ENCODE results near the gene SLC25A41. TPM values are rescaled to one million over a fixed set of nuclear protein-coding genes. Genes with fewer than 3 reads are reported as not detected.

The SLC25A41 gene
- total and polyA plus RNA-seq, 9 of the 15 experiments (the other 6 are each of a cell fraction or from before 2014, with no cell fraction given) = 0.08 to 4.2 (median 1.6) TPM

DNA sequence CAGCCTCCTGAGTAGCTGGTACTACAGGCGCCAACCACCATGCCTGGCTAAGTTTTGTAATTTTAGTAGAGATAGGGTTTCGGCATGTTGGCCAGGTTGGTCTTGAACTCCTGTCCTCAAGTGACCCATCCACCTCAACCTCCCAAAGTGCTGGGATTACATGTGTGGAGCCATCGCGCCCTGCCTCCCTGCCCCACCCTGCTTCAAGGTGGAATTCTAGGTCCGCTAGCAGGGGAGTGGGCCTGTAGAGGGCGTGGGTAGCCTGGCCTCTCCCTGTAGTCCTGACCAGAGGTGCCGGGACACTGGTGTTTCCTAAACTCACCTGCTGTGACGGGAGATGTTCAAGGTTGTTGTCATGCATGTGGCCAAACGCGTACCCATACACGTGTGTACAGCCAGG, 398 bp downstream of the SLC25A41 start:
- ChIA-PET POLR2A (no interaction called here), CTCF (ENCODE audit: low intra/inter-chr PET ratio) (interaction anchor here (0.7 kb wide), 1 partner anchor 93 kb away, joined by 3 read pairs; no protein-coding TSS in a partner anchor)
- H4K20me1 ChIP-seq (replicated peaks; ENCODE audit: control insufficient read depth, insufficient read depth, low read length) = no peaks in the 10 kb centered on the region
- no peak for TF ChIP-seq RFX5 (IDR thresholded peaks at IDR 0.05; ENCODE audit: low read depth, low read length)
- TF ChIP-seq ZBTB33 (CRISPR knock-in tag; IDR thresholded peaks at IDR 0.05) = peak; percentile 57; the same call in 1 of the 2 replicates
- H3K9ac ChIP-seq (ENCODE audit: insufficient read depth in 1 of 2, low read depth in 2 of 2, low read length in 2 of 2) = no peak overlapping the region
- H3K9me1 ChIP-seq (ENCODE audit: control insufficient read depth, insufficient read depth, low read length) = peaks cover 4% of the 10 kb centered on the region
- ATAC-seq (no peak), DNase-seq (ENCODE audit: extremely low read depth in 1 of 4, low spot score in 3 of 4) (no peak), FAIRE-seq (no peak)
- no peak overlapping the region for H3K27ac ChIP-seq (ENCODE audit: extremely low read depth, low read depth, low read length)
- no peak overlapping the region for H2AFZ ChIP-seq (ENCODE audit: low read depth, low read length)
- in situ Hi-C loops (cut with MboI) (no loop called here), intact Hi-C loops (cut with micrococcal nuclease) (no loop called here)
- H3K36me3 ChIP-seq (ENCODE audit: control insufficient read depth, insufficient read depth, low read length) = peaks cover 3% of the 10 kb centered on the region; the same call in 2 of the 3 replicates
- no peak overlapping the region for H3K4me2 ChIP-seq (ENCODE audit: insufficient read depth, low read length)
- no peaks in the 10 kb centered on the region for H3K9me3 ChIP-seq (replicated peaks; ENCODE audit: control insufficient read depth, insufficient read depth, low read depth, low read length)
- H3K4me1 ChIP-seq (replicated peaks in 1 of 2; ENCODE audit: control insufficient read depth in 2 of 2, insufficient read depth in 2 of 2, low read length in 2 of 2) = peaks cover 0 to 13% of the 10 kb centered on the region in 2 experiments; a peak in 1 of 5 replicates
- no peaks in the 10 kb centered on the region for H3K27me3 ChIP-seq (ENCODE audit: control insufficient read depth in 2 of 2, insufficient read depth in 2 of 2, low read length in 2 of 2)
- WGBS (ENCODE audit: insufficient coverage, low coverage, missing lambda C conversion rate) = 82% methylated on average over 8 of the region's 11 CpGs
- H3K79me2 ChIP-seq (ENCODE audit: control insufficient read depth, insufficient read depth, low read length) = peaks cover 11% of the 10 kb centered on the region
- no peak overlapping the region for H3K4me3 ChIP-seq
- BruUV-seq (replicated peaks) = no TSS peak

- Histone ChIP-seq H3K4me3 (no peak overlapping the region), H3K9ac (ENCODE audit: insufficient read depth in 1 of 2, low read depth in 2 of 2, low read length in 2 of 2) (peak overlapping the region in 1 of 2 experiments; percentile 72; a peak in 1 of 4 replicates), H3K4me1 (replicated peaks in 1 of 2; ENCODE audit: control insufficient read depth in 2 of 2, insufficient read depth in 2 of 2, low read length in 2 of 2) (peaks cover 0 to 18% of the 10 kb centered on the region in 2 experiments; a peak in 2 of 5 replicates), H3K79me2 (ENCODE audit: control insufficient read depth, insufficient read depth, low read length) (peaks cover 11% of the 10 kb centered on the region), H3K36me3 (ENCODE audit: control insufficient read depth, insufficient read depth, low read length) (peaks cover 3% of the 10 kb centered on the region; the same call in 2 of the 3 replicates), H3K9me1 (ENCODE audit: control insufficient read depth, insufficient read depth, low read length) (peaks cover 4% of the 10 kb centered on the region), H4K20me1 (replicated peaks; ENCODE audit: control insufficient read depth, insufficient read depth, low read length) (no peaks in the 10 kb centered on the region), H2AFZ (ENCODE audit: low read depth, low read length) (no peak overlapping the region), H3K27ac (ENCODE audit: extremely low read depth, low read depth, low read length) (no peak overlapping the region), H3K9me3 (replicated peaks; ENCODE audit: control insufficient read depth, insufficient read depth, low read depth, low read length) (no peaks in the 10 kb centered on the region), H3K4me2 (ENCODE audit: insufficient read depth, low read length) (no peak overlapping the region), H3K27me3 (ENCODE audit: control insufficient read depth in 2 of 2, insufficient read depth in 2 of 2, low read length in 2 of 2) (no peaks in the 10 kb centered on the region)
- FAIRE-seq = no peak
- no peak for DNase-seq (ENCODE audit: extremely low read depth in 1 of 4, low spot score in 3 of 4)
- no TSS peak for BruUV-seq (replicated peaks)
- CTCF ChIA-PET (ENCODE audit: low intra/inter-chr PET ratio) = no interaction called here
- intact Hi-C loops (cut with micrococcal nuclease) = no loop called here
- POLR2A ChIA-PET = no interaction called here
- no peak for ATAC-seq
- in situ Hi-C loops (cut with MboI) = no loop called here
- WGBS (ENCODE audit: insufficient coverage, low coverage, missing lambda C conversion rate) = 72% methylated on average over 9 of the region's 11 CpGs
- TF ChIP-seq CCAR2 (IDR thresholded peaks at IDR 0.05; ENCODE audit: low read depth, low read length) = no peak
- TF ChIP-seq YBX1 (IDR thresholded peaks at IDR 0.05) = no peak
- no peak for TF ChIP-seq MAX (CRISPR knock-in tag; IDR thresholded peaks at IDR 0.05)
- no peak for TF ChIP-seq FOXK1 (CRISPR knock-in tag; IDR thresholded peaks at IDR 0.05; ENCODE audit: borderline replicate concordance)
- no peak for TF ChIP-seq POLR2A (conservative IDR thresholded peaks at IDR 0.05)
- TF ChIP-seq ZNF197 (CRISPR knock-in tag; IDR thresholded peaks at IDR 0.05; ENCODE audit: low read depth) = no peak
- TF ChIP-seq ZNF609 (CRISPR knock-in tag; IDR thresholded peaks at IDR 0.05; ENCODE audit: borderline replicate concordance) = no peak
These were observed 1.7 kb downstream of the SLC25A41 start for GRCh38 chr19:6431891-6432290.
